Duodenal mucosa (tissue), 2 donors: ENCODE measurements around the gene OR1F1.

Experiments used
- H3K27ac ChIP-seq: one replicate; pipeline ENCODE4 v1.7.0; 2013; ENCODE audit warnings: low read depth, low read length
- H3K27me3 ChIP-seq, 2 donors: one replicate each; pipeline ENCODE4 v1.7.0; 2013; ENCODE audit warnings: low read length in 2 of 2, control low read depth in 1 of 2; ENCODE audit not compliant: insufficient read depth in 2 of 2, control insufficient read depth in 1 of 2
- H3K36me3 ChIP-seq, 2 donors: one replicate each; pipeline ENCODE4 v1.7.0; 2013; ENCODE audit warnings: low read length in 2 of 2, control low read depth in 1 of 2; ENCODE audit not compliant: insufficient read depth in 2 of 2, control insufficient read depth in 1 of 2
- H3K4me1 ChIP-seq, 2 donors: one replicate each; pipeline ENCODE4 v1.7.0; 2013; ENCODE audit warnings: low read length in 2 of 2, control low read depth in 1 of 2; ENCODE audit not compliant: insufficient read depth in 2 of 2, control insufficient read depth in 1 of 2
- H3K4me3 ChIP-seq, 2 donors: one replicate each; pipeline ENCODE4 v1.7.0; 2013; ENCODE audit warnings: low read length in 2 of 2, low read depth in 1 of 2
- H3K9ac ChIP-seq, 2 donors: one replicate each; pipeline ENCODE4 v1.7.0; 2013; ENCODE audit warnings: low read length in 2 of 2, low read depth in 1 of 2
- H3K9me3 ChIP-seq, 2 donors: one replicate each; pipeline ENCODE4 v1.7.0; 2013; ENCODE audit warnings: low read length in 2 of 2, control low read depth in 1 of 2; ENCODE audit not compliant: control insufficient read depth in 1 of 2

OR1F1 gene

DNA sequence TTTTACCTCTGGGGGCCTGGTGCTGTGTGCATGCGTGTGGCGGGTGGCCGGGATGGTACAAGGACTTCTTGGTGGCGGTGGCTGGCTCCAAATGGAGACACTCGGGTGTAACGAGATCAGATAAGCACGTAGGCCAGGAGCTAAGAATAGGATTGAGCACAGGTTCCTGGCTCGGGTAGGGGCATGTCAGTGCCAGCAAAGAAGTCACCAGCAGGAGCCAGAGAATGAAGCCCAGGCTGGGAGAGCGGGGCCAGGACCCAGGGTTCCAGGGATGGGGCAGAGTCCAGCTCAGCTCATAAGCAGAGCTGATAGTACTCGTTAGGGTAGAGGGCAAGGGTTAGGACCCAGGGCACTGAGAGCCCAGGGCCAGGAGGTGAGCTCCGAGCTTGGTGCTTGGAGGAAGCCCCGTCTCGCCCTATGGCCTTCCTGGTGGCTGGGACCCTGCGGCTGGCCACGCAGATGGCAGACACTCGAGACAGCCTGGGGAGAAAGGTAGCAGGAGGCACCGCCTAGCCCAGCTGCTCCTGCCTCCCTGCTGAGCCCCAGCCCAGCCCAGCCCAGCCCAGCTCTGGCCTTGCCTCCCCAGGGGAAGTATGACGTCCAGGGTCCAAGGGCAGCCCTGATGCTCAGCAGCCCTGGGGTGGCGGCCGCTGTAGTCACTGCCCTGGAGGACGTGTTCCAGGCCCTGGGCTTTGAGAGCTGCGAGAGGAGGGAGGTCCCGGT is 44.2 kb upstream of the OR1F1 start:
- H3K27me3 ChIP-seq = no peaks in the 10 kb centered on the region
- peak overlapping the region; percentile 63 to 75 for H3K9ac ChIP-seq
- peaks cover 13 to 21% of the 10 kb centered on the region in 2 donors for H3K4me1 ChIP-seq
- H3K4me3 ChIP-seq = peak overlapping the region; percentile 48 to 58
- H3K36me3 ChIP-seq = peaks cover 19 to 36% of the 10 kb centered on the region in 2 donors
- peak overlapping the region; percentile 80 for H3K27ac ChIP-seq
- H3K9me3 ChIP-seq = no peaks in the 10 kb centered on the region

DNA sequence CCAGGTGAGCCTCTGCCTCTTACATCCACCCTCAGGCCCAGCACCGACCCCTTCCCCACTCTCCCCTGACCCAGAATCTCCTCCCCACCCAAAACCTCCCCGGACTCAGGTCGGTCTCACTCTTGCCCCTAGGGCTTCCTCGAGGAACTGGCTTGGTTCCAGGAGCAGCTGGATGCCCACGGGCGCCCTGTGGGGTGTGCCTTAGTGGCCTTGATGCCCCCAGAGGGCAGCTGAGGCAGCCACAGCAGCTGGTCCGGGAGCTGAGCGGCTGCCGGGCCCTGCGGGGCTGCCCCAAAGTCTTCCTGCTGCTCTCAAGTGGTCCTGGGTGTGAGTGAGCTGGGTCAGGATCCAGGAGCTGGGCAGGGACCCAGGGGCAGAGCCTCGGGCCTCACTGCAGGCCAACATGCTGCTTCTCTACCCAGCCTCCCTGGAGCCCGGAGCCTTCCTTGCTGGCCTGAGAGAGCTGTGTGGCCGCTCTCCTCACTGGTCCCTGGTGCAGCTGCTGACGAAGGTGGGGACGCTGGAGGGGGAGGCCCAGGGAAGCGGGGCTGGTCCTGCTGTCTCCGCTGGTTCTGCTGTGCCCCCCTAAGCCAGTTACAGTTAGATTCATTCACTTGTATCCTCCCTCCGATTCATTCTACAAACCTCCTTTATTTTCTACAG is 43.6 kb upstream of the OR1F1 start:
- Histone ChIP-seq H3K4me3 (peak overlapping the region; percentile 48 to 58), H3K9me3 (no peaks in the 10 kb centered on the region), H3K4me1 (peaks cover 18 to 24% of the 10 kb centered on the region in 2 donors), H3K27ac (peak overlapping the region; percentile 80), H3K36me3 (peaks cover 13 to 29% of the 10 kb centered on the region in 2 donors), H3K27me3 (no peaks in the 10 kb centered on the region), H3K9ac (peak overlapping the region; percentile 63 to 75)

DNA sequence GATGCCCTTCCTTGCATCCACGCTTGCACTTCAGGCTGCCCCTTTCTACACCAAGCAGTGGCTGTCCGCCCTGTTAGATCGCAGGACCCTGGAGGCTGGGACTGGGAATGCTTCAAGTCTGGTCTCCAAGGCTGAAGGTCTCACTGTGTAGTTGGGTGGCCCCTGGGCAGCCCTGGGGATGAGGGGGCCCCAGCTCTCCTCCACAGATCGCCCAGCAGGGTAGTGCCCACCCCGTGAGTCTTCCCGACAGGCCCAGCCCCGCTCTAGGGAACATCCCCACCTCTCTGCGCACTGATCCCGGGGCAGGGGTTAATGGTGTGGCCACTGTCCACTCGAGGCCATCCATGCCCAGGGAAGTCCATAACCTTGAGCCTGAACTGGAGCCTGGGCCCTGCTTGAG is 42.9 kb upstream of the OR1F1 start:
- Histone ChIP-seq H3K36me3 (peaks cover 13 to 28% of the 10 kb centered on the region in 2 donors), H3K27me3 (no peaks in the 10 kb centered on the region), H3K9me3 (no peaks in the 10 kb centered on the region), H3K4me3 (peak overlapping the region; percentile 48 to 58), H3K27ac (no peak overlapping the region), H3K9ac (peak overlapping the region; percentile 63 to 75), H3K4me1 (peaks cover 18 to 31% of the 10 kb centered on the region in 2 donors)

DNA sequence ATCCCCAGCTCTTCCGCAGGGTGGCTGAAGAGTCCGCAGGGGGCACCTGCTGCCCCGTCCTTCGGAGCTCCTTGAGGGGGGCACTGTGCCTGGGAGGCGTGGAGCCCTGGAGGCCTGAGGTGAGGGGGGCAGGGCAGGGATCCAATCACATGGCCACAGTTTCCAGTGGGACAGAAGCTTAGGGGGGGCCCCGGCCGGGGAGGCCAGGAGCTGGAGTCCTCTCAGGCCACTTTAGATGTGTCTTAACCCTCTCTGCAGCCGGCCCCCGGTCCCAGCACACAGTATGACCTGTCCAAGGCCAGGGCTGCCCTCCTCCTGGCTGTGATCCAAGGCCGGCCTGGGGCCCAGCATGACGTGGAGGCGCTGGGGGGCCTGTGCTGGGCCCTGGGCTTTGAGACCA is 42.3 kb upstream of the OR1F1 start:
- H3K4me3 ChIP-seq = no peak overlapping the region

DNA sequence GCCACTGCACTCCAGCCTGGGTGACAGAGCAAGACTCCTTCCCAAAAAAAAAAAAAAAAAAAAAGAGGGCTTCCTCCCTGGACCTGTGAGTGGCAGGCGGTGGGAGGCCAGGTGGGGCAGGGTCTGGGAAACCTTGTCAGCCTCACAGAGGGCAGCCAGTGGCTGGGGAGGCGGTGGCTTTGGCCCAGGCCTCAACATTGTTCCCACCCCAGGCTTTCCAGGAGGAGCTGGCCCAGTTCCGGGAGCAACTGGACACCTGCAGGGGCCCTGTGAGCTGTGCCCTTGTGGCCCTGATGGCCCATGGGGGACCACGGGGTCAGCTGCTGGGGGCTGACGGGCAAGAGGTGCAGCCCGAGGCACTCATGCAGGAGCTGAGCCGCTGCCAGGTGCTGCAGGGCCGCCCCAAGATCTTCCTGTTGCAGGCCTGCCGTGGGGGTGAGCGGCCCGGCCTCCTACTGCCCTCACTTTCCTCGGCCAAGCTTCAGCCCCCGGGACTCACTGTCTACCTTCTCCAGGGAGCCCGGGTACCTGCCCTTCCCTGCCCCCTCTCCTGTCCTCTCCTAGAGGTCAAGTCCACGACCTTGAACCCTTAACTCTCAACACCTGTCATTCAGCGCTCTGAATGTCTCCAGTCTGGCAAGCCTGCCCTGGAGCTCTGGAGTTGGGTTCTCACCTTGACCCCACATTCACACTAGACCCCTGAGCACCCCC is 40.8 kb upstream of the OR1F1 start:
- H3K27me3 ChIP-seq = no peaks in the 10 kb centered on the region
- peaks cover 4 to 7% of the 10 kb centered on the region in 2 donors for H3K36me3 ChIP-seq
- H3K4me3 ChIP-seq = no peak overlapping the region
- no peak overlapping the region for H3K27ac ChIP-seq
- H3K9ac ChIP-seq = no peak overlapping the region
- H3K9me3 ChIP-seq = no peaks in the 10 kb centered on the region
- H3K4me1 ChIP-seq = peaks cover 23 to 40% of the 10 kb centered on the region in 2 donors

More for the DNA sequence above, 42.3 kb upstream of the OR1F1 start:
- Histone ChIP-seq H3K27me3 (no peaks in the 10 kb centered on the region), H3K4me1 (peaks cover 18 to 34% of the 10 kb centered on the region in 2 donors), H3K36me3 (peaks cover 13 to 23% of the 10 kb centered on the region in 2 donors), H3K9ac (no peak overlapping the region), H3K27ac (no peak overlapping the region), H3K9me3 (no peaks in the 10 kb centered on the region)

DNA sequence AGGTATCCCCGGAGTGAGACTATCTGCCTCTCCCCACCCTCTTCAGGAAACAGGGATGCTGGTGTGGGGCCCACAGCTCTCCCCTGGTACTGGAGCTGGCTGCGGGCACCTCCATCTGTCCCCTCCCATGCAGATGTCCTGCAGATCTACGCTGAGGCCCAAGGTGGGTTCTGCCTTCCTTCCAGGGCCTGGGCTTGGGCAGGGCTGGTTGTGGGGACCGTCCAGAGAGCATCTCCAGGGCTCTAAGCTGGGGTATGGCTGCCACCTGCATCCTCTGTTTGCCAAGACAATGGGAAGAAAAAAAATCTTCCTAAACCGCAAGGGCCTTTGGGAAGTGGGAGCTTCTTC is 40.3 kb upstream of the OR1F1 start:
- no peak overlapping the region for H3K4me3 ChIP-seq
- no peaks in the 10 kb centered on the region for H3K27me3 ChIP-seq
- H3K36me3 ChIP-seq = peaks cover 0 to 2% of the 10 kb centered on the region in 2 donors
- H3K9me3 ChIP-seq = no peaks in the 10 kb centered on the region
- H3K27ac ChIP-seq = no peak overlapping the region
- peaks cover 27 to 43% of the 10 kb centered on the region in 2 donors for H3K4me1 ChIP-seq
- H3K9ac ChIP-seq = no peak overlapping the region

DNA sequence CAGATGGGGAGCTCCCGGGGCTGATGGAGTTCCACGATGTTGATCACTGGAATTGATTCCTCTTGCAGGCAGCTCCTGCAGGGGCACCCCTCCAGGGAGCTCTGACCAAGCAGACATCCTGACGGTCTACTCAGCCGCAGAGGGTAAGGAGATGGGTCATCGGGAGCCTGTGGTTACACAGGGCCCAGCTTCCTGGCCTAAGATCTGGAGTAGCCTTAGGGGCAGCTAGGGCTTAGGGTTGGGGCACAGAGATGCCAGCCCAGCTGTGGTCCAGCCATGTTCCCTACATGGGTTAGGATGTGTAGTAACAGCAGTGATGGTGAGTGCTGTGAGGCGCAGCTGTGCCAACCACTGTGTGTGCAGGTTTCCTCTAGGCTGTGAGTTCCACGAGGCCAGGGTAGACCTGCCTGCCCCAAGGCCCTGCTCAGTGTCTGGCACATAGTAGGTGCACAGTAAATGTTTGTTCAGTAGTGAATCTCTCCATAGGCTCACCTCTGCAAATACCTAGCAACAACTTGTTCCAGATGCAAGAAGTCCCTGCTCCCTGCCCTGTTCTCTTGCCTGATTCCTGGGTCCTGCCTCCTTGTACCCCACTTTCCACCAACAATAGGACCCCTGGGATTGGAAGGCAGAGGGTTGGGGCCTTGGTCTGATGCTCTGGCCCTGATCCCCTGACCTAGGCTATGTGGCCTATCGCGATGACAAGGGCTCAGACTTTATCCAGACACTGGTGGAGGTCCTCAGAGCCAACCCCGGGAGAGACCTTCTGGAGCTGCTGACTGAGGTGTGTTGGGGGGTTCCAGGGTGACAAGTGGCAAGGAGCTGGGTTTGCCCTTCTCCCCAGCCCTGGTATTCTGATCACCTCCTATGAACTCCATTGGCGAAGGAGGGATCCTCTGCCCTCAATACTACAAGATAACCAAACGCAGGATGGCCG is 39.5 kb upstream of the OR1F1 start:
- Histone ChIP-seq H3K27me3 (no peaks in the 10 kb centered on the region), H3K9ac (peak overlapping the region in 1 of 2 donors; percentile 81), H3K4me3 (no peak overlapping the region), H3K9me3 (no peaks in the 10 kb centered on the region), H3K36me3 (no peaks in the 10 kb centered on the region), H3K27ac (no peak overlapping the region), H3K4me1 (peaks cover 22 to 35% of the 10 kb centered on the region in 2 donors)

DNA sequence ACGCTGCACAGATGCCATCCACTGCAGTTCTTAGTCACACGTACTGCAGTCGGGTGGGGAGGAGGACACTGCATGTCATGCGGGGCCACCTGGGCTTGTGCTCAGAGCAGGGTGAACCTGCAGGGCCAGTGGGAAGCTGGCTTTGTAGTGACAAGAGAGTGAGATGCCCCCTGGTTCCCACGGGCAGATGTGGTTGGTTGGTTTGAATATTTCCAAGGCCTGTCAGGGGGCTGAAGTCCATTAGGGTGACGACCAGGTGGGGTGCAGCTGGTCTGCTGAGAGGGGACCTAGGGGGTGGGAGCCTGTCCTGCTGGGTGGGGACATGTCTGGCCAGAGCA is 38.8 kb upstream of the OR1F1 start:
- no peaks in the 10 kb centered on the region for H3K27me3 ChIP-seq
- no peaks in the 10 kb centered on the region for H3K36me3 ChIP-seq
- no peaks in the 10 kb centered on the region for H3K9me3 ChIP-seq
- peak overlapping the region; percentile 70 to 83 for H3K4me3 ChIP-seq
- no peak overlapping the region for H3K27ac ChIP-seq
- H3K9ac ChIP-seq = peak overlapping the region in 1 of 2 donors; percentile 81
- H3K4me1 ChIP-seq = peaks cover 18 to 31% of the 10 kb centered on the region in 2 donors

DNA sequence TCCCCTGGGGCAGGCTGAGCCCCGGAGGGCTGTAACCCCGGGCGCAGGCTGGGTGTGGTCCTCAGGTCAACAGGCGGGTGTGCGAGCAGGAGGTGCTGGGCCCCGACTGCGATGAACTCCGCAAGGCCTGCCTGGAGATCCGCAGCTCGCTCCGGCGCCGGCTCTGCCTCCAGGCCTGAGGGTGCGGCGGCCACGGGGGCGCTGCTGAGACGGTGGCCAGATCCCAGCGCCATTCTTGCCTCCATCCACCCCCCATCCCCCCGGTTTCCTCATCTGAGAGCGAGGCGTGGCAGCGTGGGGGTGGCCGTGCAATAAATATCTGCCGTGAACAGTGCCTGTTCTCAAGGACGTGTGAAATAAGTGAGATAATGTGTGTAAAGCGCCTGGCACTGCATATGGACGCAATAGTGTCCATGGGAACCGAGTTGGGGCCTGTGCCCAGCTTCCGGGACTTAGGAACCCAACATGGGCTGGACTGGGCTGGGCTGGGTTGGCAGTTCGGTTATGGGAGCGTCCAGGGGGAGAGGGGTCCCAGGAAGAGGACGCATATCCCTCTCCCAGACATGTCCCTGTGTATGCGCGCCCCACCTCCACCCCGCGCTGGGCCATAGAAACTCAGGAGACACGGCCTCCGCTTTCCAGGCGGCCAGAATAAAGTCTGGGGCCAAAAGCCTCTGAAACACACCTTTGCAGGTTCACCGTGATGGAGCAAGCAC is 38.2 kb upstream of the OR1F1 start:
- H3K36me3 ChIP-seq = no peaks in the 10 kb centered on the region
- H3K27me3 ChIP-seq = no peaks in the 10 kb centered on the region
- H3K9me3 ChIP-seq = no peaks in the 10 kb centered on the region
- peaks cover 17 to 27% of the 10 kb centered on the region in 2 donors for H3K4me1 ChIP-seq
- peak overlapping the region; percentile 70 to 83 for H3K4me3 ChIP-seq
- peak overlapping the region; percentile 81 for H3K27ac ChIP-seq
- H3K9ac ChIP-seq = peak overlapping the region; percentile 81 to 90
